Gastroesophageal sphincter (tissue), 3 donors: ENCODE data around the gene CCDC187.

Source experiments
- POLR2A ChIP-seq, 2 donors: fragments of 450-650 bp; IDR thresholded peaks; one replicate each; pipeline ENCODE4 v1.6.1; 2017; ENCODE audit warnings: antibody characterized with exemption in 2 of 2, mild to moderate bottlenecking in 2 of 2, moderate library complexity in 1 of 2
- POLR2AphosphoS5 ChIP-seq: sonication (generic); formaldehyde crosslinking; IDR thresholded peaks from one replicate; pipeline ENCODE4 v1.6.1; 2017; ENCODE audit warnings: antibody characterized with exemption
- TF ChIP-seq, protein P1 (sequence below), 4 experiments: fragments of 200-600 bp in 2 of 4; fragments of 450-650 bp in 2 of 4; sonication (generic) in 1 of 4; IDR thresholded peaks; one replicate each; pipeline ENCODE4 v1.5.1; 2017 to 2019; ENCODE audit warnings: antibody characterized with exemption in 4 of 4, mild to moderate bottlenecking in 2 of 4, moderate library complexity in 2 of 4

DNA sequence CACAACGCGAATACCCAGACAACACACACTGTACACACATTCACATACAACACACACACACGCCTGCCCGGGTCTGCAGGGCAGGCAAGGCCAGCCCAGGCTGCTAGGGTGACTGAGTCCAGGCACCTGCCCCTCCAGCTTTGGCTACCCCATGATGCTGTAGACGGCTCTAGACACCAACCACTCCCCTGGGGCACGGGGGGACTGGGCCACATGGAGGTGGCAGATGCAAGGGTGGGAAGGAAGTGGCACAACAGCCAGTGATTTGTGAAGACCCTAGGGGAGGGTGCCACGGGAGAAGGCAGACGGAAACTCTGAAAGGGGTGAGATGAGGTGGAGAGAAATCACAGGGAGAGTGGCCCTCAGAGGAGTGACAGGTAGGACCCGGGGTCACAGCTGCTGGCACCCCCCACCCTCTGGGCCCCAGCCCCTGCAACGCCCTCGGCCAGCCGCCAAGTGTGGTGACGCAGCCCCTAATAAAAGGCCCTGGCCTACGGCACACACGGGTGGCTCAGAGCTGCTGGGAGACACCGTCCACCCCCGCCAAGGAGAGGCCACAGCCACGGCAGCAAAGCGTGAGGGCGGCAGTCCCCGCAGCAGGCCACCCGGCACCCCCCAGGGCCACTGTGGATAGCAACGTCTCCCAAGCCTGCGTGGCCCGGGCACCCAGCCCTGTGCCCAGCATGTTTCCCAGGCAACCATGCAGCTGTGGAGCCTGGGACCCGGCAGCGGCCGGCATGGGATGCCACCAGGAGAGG lies 6.6 kb upstream of the CCDC187 start:
- TF ChIP-seq POLR2A (IDR thresholded peaks at IDR 0.05) (no peak), POLR2AphosphoS5 (no peak)
- TF ChIP-seq, protein P1, sequence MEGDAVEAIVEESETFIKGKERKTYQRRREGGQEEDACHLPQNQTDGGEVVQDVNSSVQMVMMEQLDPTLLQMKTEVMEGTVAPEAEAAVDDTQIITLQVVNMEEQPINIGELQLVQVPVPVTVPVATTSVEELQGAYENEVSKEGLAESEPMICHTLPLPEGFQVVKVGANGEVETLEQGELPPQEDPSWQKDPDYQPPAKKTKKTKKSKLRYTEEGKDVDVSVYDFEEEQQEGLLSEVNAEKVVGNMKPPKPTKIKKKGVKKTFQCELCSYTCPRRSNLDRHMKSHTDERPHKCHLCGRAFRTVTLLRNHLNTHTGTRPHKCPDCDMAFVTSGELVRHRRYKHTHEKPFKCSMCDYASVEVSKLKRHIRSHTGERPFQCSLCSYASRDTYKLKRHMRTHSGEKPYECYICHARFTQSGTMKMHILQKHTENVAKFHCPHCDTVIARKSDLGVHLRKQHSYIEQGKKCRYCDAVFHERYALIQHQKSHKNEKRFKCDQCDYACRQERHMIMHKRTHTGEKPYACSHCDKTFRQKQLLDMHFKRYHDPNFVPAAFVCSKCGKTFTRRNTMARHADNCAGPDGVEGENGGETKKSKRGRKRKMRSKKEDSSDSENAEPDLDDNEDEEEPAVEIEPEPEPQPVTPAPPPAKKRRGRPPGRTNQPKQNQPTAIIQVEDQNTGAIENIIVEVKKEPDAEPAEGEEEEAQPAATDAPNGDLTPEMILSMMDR (IDR thresholded peaks at IDR 0.05), result no peak
